RKO (cell line): ENCODE data around the gene COL5A1.

Source experiments
- DNase-seq: peaks from one replicate; pipeline ENCODE4 v3.0.0-alpha.2; 2016; ENCODE audit warnings: low spot score

COL5A1 gene

GRCh38 chr9:134641173-134641989, at the start of gene COL5A1:
Gene COL5A1 (plus strand): TSS chr9:134641803. CDS start chr9:134642188, 385 bp downstream.
- DNase-seq = no peak

- DNase-seq = no peak
Observed at GRCh38 chr9:134592018-134592818, 49.4 kb upstream of the COL5A1 start.

- DNase-seq = no peak
Observed at GRCh38 chr9:134592819-134593200, 48.8 kb upstream of the COL5A1 start.

- no peak for DNase-seq
Observed at GRCh38 chr9:134593286-134594077, 48.1 kb upstream of the COL5A1 start.

- DNase-seq = no peak
Observed at GRCh38 chr9:134594078-134594941, 47.3 kb upstream of the COL5A1 start.

GRCh38 chr9:134595014-134595413, 46.6 kb upstream of the COL5A1 start:
- DNase-seq = no peak

GRCh38 chr9:134597041-134597913, 44.3 kb upstream of the COL5A1 start:
- DNase-seq = peak; percentile 46

GRCh38 chr9:134597957-134598883, 43.4 kb upstream of the COL5A1 start:
- no peak for DNase-seq

GRCh38 chr9:134598884-134599245, 42.7 kb upstream of the COL5A1 start:
- DNase-seq = no peak

- DNase-seq = no peak
Observed at GRCh38 chr9:134600371-134600770, 41.2 kb upstream of the COL5A1 start.

- DNase-seq = no peak
Observed at GRCh38 chr9:134600836-134601638, 40.6 kb upstream of the COL5A1 start.

- DNase-seq = no peak
Observed at GRCh38 chr9:134601764-134602163, 39.8 kb upstream of the COL5A1 start.

GRCh38 chr9:134602547-134603362, 38.8 kb upstream of the COL5A1 start:
- peak; percentile 39 for DNase-seq

- no peak for DNase-seq
Observed at GRCh38 chr9:134604834-134605233, 36.8 kb upstream of the COL5A1 start.

GRCh38 chr9:134605351-134605965, 36.1 kb upstream of the COL5A1 start:
- no peak for DNase-seq

GRCh38 chr9:134605966-134606357, 35.6 kb upstream of the COL5A1 start:
- DNase-seq = no peak
